ENCODE results near the gene LORICRIN. TPM values are rescaled to one million over a fixed set of nuclear protein-coding genes. Genes with fewer than 3 reads are reported as not detected.
A peak's percentile ranks its signal among the peaks of the same experiment; 100 is the strongest.

The LORICRIN gene
- polyA plus RNA-seq, 1 of the 3 experiments (the other 2 are of a cell fraction): not detected

- TF ChIP-seq SMC3 (IDR thresholded peaks at IDR 0.05; ENCODE audit: low read depth, low read length) (no peak), FOSL2 (IDR thresholded peaks at IDR 0.05; ENCODE audit: borderline replicate concordance, low read depth) (no peak), SIN3A (IDR thresholded peaks at IDR 0.05; ENCODE audit: borderline replicate concordance, low read depth, low read length) (no peak), ZBTB33 (IDR thresholded peaks at IDR 0.05; ENCODE audit: borderline replicate concordance, low read depth) (no peak), ELF1 (IDR thresholded peaks at IDR 0.05) (no peak), USF1 (IDR thresholded peaks at IDR 0.05; ENCODE audit: borderline replicate concordance, low read depth) (no peak), TAF1 (IDR thresholded peaks at IDR 0.05; ENCODE audit: borderline replicate concordance, low read depth, low read length) (no peak), NFIC (IDR thresholded peaks at IDR 0.05; ENCODE audit: borderline replicate concordance) (no peak), TCF12 (IDR thresholded peaks at IDR 0.05) (no peak), MXI1 (IDR thresholded peaks at IDR 0.05; ENCODE audit: low read depth, low read length) (no peak), RCOR1 (IDR thresholded peaks at IDR 0.05; ENCODE audit: low read length) (no peak), YY1 (IDR thresholded peaks at IDR 0.05; ENCODE audit: low read depth) (no peak)
- Histone ChIP-seq H3K4me3 (ENCODE audit: low read depth in 2 of 2, low read length in 1 of 2) (no peak overlapping the region), H3K9me2 (no peaks in the 10 kb centered on the region), H3K9me3 (no peaks in the 10 kb centered on the region), H3F3A (replicated peaks; ENCODE audit: insufficient read depth) (no peaks in the 10 kb centered on the region), H3K36me3 (replicated peaks in 1 of 2; ENCODE audit: control insufficient read depth in 1 of 2, insufficient read depth in 2 of 2, low read length in 1 of 2) (no peaks in the 10 kb centered on the region), H4K20me1 (ENCODE audit: insufficient read depth) (no peaks in the 10 kb centered on the region), H3K4me2 (no peak overlapping the region), H3K9ac (no peak overlapping the region), H3K27ac (ENCODE audit: low read depth in 2 of 2, low read length in 1 of 2) (no peak overlapping the region), H3K79me2 (ENCODE audit: insufficient read depth) (no peaks in the 10 kb centered on the region), H2AFZ (ENCODE audit: low read depth) (no peak overlapping the region), H3K27me3 (ENCODE audit: insufficient read depth) (peaks cover 14% of the 10 kb centered on the region; the same call in 1 of the 2 replicates), H3K4me1 (ENCODE audit: control insufficient read depth in 1 of 2, insufficient read depth in 2 of 2, low read depth in 1 of 2, low read length in 1 of 2) (no peaks in the 10 kb centered on the region)
- POLR2A ChIA-PET: no interaction called here
- no CpG with 5 or more reads among the region's 1 CpG for WGBS (ENCODE audit: low lambda C conversion rate)
- no peak for DNase-seq
- CTCF ChIA-PET: no interaction called here
Observed at GRCh38 chr1:153272186-153272585, 12.7 kb downstream of the LORICRIN start.

GRCh38 chr1:153277852-153278251 lies 18.4 kb downstream of the LORICRIN start:
- ChIA-PET CTCF (no interaction called here), POLR2A (no interaction called here)

More at GRCh38 chr1:153277852-153278251, 18.4 kb downstream of the LORICRIN start:
- no peak overlapping the region for H3K4me2 ChIP-seq
- no peak overlapping the region; a peak in 1 of 4 replicates for H3K4me3 ChIP-seq (ENCODE audit: low read depth in 2 of 2, low read length in 1 of 2)
- no peaks in the 10 kb centered on the region for H3K9me3 ChIP-seq
- H3K27ac ChIP-seq (ENCODE audit: low read depth in 2 of 2, low read length in 1 of 2): no peak overlapping the region
- no peak overlapping the region for H3K9ac ChIP-seq
- H4K20me1 ChIP-seq (ENCODE audit: insufficient read depth): no peaks in the 10 kb centered on the region
- WGBS (ENCODE audit: low lambda C conversion rate): 0% methylated on average over 2 of the region's 2 CpGs
- TF ChIP-seq MAX (IDR thresholded peaks at IDR 0.05; ENCODE audit: low read depth) (no peak), RAD21 (IDR thresholded peaks at IDR 0.05; ENCODE audit: low read length) (peak; percentile 9; the same call in 1 of the 2 replicates), EZH2phosphoT487 (IDR thresholded peaks at IDR 0.05; ENCODE audit: borderline replicate concordance, low read depth) (no peak), CTCF (IDR thresholded peaks at IDR 0.05) (peak; percentile 49), EP300 (IDR thresholded peaks at IDR 0.05; ENCODE audit: borderline replicate concordance in 1 of 2, low read depth in 1 of 2, low read length in 1 of 2) (no peak)
- H3K9me2 ChIP-seq: no peaks in the 10 kb centered on the region
- H3K79me2 ChIP-seq (ENCODE audit: insufficient read depth): no peaks in the 10 kb centered on the region
- no peaks in the 10 kb centered on the region for H3K4me1 ChIP-seq (ENCODE audit: control insufficient read depth in 1 of 2, insufficient read depth in 2 of 2, low read depth in 1 of 2, low read length in 1 of 2)
- H2AFZ ChIP-seq (ENCODE audit: low read depth): no peak overlapping the region
- peaks cover 18% of the 10 kb centered on the region; the same call in 1 of the 2 replicates for H3K27me3 ChIP-seq (ENCODE audit: insufficient read depth)
- DNase-seq: no peak
- H3K36me3 ChIP-seq (replicated peaks in 1 of 2; ENCODE audit: control insufficient read depth in 1 of 2, insufficient read depth in 2 of 2, low read length in 1 of 2): no peaks in the 10 kb centered on the region
- H3F3A ChIP-seq (replicated peaks; ENCODE audit: insufficient read depth): no peaks in the 10 kb centered on the region

Measured in SK-N-SH (cell line).